ENCODE measurements around the gene AQP12B. TPM values are rescaled to one million over a fixed set of nuclear protein-coding genes. Genes with fewer than 3 reads are reported as not detected.
"Not testable (repeated sequence)": the region's sequence is repeated elsewhere in the genome, so short reads cannot be mapped to it uniquely, and the experiment has no call there.

Gene AQP12B
- total RNA-seq, 1 experiment from 2014 or later: not detected

DNA sequence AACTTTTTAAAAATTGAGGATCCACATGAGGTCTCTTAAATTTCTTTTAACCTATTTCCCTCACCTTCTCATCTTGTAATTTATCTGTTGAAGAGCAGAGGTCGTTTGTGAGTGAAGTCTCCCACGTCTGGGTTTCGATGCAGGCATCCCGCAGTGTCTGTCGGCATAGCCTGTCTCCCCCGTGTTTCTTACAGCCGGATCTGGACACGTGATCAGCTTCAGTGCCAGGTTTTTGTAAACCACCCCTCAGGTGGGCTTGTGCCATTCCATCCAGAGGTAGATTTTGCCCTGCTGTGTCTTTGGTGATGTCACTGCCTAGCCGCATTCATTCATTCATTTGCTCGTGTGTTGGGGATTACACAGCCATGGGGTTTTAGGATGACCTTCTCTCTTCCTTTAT is 25.1 kb upstream of the AQP12B start:
- Histone ChIP-seq H3K27me3 (no peaks in the 10 kb centered on the region), H3K36me3 (no peaks in the 10 kb centered on the region), H3K4me3 (no peak overlapping the region), H3K9me3 (no peaks in the 10 kb centered on the region)
- DNase-seq: no peak

DNA sequence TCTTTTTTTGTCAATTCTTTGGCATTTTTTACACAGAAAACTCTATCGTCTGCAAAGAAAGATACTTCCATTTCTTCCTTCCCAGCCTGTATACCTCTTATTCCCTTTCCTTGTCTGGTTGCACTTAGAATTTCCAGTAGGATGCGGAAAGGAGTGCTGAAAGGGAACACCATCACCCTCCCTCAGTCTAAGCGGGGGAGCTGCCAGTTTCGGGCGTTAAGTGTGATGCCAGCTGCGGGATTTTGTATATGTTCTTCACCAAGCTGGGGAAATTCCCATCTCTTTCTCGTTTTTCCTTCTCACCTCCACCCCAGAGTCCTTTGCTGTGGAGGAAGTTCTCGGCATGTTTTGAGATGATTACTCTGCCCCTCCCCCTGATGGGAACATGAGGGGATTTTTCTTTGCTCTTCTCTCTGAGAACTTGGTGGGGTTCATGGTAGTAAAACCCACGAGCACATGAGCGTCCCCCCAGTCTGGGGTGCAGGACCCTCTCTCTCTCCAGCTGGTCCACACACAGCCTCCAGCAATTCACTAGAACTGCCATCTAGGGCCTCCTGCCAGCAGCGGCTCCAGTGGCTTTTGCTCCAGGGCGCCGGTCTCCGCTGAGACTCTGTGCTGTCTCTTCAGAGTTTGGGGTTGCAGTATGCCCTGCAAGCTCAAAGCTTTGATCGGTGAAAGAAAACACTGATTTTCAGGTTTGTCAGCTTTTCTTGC is 24.5 kb upstream of the AQP12B start:
- no peaks in the 10 kb centered on the region for H3K36me3 ChIP-seq
- DNase-seq: no peak
- H3K27me3 ChIP-seq: no peaks in the 10 kb centered on the region
- no peaks in the 10 kb centered on the region for H3K9me3 ChIP-seq
- no peak overlapping the region for H3K4me3 ChIP-seq

DNA sequence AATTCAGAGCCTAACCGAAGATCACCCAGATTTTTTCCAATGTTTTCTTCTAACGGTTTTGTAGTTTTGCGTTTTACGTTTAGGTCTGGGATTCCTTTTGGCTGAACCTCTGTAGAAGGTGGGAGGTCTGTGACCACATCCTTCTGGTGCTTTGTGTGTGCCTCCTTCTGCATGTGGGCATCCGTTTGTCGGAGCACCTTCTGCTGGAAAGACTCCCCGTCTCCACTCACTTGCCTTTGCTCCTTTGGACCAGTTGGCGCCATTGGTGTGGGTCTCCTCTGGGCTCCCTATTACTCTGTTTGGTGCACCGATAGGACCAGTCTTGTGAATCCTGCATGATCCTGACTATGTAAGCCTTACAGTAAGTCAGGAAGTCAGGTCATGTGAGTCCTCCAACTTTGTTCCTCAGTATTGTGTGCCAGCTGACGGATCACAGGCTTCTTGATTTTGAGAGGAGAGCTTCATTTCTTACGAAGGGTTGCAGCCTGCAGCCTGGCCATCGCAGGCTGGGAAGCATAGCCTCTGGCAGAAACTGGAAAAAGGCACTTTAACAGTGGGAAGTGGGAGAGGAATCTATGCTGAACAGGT is 22.6 kb upstream of the AQP12B start:
- DNase-seq: no peak
- Histone ChIP-seq H3K4me3 (no peak overlapping the region), H3K36me3 (no peaks in the 10 kb centered on the region), H3K27me3 (no peaks in the 10 kb centered on the region), H3K9me3 (no peaks in the 10 kb centered on the region)

DNA sequence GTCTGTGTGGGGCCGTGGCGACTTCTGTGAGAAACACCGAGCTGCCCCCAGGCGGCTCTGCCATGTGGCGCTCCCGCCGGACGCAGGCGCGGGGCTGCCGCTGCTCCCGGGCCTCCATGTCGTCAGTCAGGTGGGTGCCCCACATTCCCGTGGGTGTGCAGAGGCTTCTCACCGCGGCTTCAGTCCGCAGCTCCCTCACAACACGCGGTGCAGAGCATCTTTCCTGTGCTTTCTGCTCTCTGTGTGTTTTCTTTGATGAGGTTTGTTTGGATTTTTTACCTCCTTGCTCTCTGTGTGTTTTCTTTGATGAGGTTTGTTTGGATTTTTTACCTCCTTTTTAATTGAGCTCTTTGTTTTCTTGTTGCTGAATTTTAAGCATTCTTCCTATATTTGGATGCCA is 22.0 kb upstream of the AQP12B start:
- DNase-seq: no peak
- H3K36me3 ChIP-seq: no peaks in the 10 kb centered on the region
- no peaks in the 10 kb centered on the region for H3K27me3 ChIP-seq
- H3K4me3 ChIP-seq: no peak overlapping the region
- H3K9me3 ChIP-seq: no peaks in the 10 kb centered on the region

DNA sequence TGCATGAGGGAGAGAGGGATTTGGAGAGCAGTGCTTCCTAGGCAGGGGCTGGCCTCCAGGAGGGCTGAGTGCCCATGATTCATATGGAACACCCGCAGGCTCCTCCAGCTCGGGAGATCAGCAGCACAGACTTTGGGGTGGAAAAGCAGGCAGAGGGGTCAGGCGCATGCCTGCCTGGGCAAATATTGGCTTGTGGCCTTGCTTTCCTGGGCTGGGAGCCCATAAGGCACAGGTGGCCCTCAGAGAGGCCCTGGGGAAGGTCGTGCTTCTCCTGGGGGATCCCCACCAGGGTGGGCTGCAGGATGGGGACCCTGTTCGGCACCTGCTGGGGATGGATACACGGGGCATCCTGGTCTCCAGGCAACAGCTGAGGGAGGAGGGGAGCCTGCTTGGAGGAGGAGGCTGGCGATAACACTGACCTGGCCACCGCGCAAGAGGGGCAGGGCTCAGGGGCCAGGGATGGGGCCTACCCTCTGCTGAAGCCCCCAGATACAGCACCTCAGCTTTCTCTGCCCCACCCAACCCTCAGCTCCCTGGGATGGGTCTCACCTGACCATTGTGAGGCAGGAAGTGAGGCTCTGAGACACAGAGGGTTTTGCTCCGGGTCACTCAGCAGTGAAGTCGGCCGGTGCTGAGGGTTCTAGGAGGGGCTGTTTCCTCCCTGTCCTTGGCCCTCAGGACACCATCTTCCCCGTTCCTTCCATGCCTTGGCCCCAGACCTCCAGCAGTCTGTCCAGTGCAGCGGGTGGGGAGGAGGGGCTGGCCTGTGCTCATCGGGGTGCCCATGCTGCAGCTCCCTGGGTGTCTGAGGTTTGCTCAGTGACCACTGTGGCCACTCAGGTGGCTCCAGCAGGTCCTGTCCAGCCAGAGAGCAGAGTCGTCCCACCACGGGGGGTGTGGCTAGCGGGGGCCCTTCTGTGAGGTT is 21.0 kb upstream of the AQP12B start:
- no peaks in the 10 kb centered on the region for H3K9me3 ChIP-seq
- H3K36me3 ChIP-seq: no peaks in the 10 kb centered on the region
- DNase-seq: peak; percentile 24
- no peaks in the 10 kb centered on the region for H3K27me3 ChIP-seq
- H3K4me3 ChIP-seq: no peak overlapping the region

DNA sequence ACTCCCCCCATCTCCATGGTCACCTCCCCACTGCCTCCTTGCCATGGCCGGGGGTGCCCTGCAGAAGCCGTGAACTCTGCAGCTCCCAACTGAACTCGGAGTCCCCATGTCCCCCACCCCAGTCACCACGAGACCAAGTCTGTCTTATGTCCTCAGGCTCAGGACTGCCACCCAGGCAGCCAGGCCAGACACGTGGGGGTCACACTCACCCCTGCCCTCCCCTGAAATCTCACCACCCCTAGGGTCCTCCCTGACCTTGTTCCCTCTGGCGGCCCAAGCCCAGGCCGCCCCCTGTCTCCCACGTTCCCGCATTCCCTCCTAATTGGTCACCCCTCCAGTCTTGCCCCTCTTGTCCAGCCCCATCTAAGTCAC is 19.9 kb upstream of the AQP12B start:
- H3K4me3 ChIP-seq: no peak overlapping the region
- no peak for DNase-seq
- H3K36me3 ChIP-seq: no peaks in the 10 kb centered on the region
- H3K9me3 ChIP-seq: no peaks in the 10 kb centered on the region
- no peaks in the 10 kb centered on the region for H3K27me3 ChIP-seq

DNA sequence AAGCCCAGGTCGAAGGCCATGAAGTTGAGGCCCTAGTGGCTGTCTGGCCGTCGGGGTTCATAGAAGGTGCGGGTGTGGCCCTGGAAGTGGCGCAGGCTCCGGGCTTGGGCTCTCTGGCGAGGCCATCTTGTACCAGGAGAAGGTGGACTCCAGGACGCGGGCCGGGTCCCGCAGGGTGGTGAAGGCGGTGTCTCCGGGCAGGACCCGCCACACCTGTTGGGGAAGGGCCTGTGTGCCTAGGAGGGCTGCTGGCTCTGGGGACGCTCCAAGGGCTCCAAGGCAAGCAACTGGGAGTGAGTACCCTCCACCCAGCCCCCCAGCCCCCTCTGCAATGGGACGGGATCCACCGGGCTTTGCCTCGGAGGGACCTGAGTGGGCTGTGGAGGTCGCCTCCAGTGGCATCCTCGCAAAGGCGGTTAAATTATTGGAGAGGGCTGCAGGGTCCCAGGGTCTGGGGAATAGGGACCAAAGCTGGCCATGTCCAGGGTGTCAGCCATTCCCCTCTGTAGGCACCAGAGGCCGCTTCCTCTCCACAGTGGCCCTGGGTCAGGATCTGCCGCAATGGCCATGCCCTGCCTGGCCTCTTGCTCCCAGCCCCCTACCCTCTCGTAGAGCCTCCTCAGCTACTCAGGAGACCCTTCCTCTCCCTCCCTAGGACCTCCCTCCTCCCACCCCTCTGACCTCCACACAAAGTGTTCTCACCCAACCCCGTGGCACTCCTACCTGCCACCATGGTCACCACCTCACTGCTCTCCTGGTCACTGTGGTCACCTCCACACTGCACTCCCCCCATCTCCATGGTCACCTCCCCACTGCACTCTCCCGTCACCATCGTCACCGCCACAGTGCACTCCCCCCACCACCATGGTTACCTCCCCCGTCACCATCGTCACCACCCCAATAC is 19.3 kb upstream of the AQP12B start:
- Histone ChIP-seq H3K27me3 (no peaks in the 10 kb centered on the region), H3K4me3 (no peak overlapping the region), H3K36me3 (no peaks in the 10 kb centered on the region), H3K9me3 (no peaks in the 10 kb centered on the region)
- no peak for DNase-seq

DNA sequence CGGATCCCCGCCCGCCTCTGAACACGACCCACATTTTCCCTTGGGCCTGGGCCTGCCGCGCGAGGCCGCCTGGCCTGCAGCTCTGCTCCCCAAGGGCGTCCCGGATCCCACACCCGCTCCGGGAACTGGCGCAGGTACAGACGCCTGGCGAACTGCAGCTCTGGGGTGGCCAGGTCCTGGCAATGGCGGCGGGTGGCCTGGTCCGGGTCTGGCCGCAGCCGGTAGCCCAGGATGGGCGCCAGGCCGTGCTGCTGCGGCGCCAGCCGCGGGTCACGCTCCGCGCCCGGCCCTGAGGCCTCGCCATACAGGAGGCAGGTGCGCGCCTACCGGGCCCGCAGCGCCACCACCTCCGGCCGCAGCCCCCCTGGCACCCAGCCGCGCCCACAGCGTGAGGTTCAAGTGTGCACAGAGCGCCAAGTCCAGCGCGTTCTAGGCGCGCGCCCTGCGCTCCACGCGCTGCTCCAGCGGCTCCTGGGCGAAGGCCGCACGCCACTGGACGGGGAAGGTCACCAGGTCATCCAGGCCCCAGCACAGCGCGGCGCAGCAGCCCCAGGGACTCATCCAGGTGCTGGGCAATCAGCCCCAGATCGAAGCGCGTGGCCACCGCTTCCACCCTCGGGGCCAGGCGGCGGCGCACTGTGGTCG is 18.5 kb upstream of the AQP12B start:
- no peak for DNase-seq
- Histone ChIP-seq H3K36me3 (no peaks in the 10 kb centered on the region), H3K4me3 (no peak overlapping the region), H3K9me3 (no peaks in the 10 kb centered on the region), H3K27me3 (no peaks in the 10 kb centered on the region)

DNA sequence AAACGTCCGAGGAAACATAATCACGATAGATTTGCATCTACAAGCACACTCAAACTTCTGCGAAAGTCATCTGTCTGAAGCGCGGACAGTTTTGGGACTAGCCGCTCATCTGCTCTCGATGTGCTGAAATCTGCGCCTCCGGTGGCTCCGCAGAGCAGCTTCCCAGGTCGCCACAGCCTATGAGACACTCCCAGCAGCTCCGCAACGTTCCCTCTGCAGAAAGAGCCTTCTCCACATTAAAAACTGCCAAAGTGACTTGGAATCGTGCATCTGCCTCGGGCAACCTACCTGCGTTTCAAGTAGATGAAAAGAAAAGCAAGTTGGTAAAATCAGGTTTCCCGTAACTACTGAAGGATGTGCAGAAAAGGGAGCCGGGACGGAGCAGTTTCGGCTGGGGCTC is 17.9 kb upstream of the AQP12B start:
- not testable (repeated sequence) for H3K9me3 ChIP-seq, H3K4me3 ChIP-seq, H3K27me3 ChIP-seq, DNase-seq, H3K36me3 ChIP-seq

DNA sequence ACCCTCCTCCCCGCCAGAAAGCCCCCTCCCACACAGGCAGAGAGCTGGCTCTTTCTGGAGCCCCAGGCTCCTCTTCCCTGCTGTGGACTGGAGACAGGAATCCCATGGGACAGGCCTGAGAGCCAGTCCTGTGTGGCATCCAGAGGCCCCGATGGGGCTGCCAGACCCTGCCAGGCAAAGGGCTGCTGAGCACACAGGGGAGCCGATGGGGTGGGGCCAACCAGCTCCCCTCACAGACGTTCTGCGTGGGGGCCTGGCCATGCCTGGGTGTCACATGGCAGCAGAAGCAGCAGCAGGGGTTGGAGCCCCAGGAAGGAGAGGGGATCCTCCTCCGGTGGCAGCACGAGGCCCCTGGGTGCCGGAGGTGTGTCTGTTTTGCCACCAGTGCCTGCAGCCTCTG is 17.1 kb upstream of the AQP12B start:
- DNase-seq, H3K9me3 ChIP-seq, H3K4me3 ChIP-seq, H3K27me3 ChIP-seq, H3K36me3 ChIP-seq: not testable (repeated sequence)

DNA sequence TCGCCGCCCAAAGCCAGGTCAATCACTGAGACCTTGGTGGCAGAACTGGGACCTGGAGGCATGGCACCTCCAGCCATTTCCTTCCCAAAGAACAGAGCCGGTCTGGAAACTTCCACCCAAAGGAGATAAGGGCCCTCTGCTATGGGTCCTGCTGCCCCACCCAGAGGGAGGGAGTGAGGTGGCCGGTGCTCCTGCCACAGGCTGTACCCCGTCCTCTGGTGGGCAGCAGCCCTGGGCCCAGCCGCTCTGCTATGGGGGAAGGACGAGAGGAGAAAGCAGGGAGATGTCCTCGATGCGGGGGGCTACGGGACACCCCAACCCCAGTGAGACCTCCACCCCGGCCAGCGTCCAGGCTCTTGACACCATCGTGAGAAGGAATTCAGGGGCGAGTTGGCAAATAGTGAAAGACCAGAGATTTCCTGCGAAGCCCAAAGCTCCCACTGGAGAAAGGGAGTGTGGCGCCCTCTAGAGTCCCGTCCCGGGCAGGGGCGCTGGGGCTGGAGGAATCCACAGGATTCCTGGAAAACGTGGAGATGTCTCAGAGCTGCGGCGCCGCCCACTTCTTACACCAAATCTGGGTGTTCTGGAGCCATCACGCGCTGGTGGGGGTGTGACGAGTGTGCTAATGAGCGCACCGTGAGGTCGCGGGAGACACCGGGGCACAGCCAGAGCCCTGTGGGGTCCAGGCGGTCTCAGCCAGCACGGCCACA is 16.3 kb upstream of the AQP12B start:
- H3K9me3 ChIP-seq, H3K36me3 ChIP-seq: not testable (repeated sequence)

DNA sequence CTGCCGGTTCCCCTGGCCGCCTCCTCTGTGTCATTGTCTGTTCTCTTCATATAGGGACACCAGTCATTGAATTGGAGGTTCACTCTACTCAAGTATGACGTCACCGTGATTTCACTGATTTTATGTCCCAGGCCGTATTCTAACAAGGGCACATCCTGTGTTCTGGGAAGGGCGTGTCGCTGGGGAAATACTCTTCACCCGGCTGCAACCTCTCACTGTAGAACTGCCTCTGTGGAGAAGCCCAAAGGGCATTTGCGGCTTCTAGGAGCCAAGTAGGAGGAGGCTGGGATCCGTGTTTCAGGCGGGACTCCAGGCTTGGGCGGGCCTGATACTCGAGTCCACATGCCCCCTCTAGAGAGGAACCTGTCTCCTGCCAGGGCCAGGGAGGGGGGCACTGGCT is 13.8 kb upstream of the AQP12B start:
- H3K4me3 ChIP-seq, H3K9me3 ChIP-seq, H3K36me3 ChIP-seq, DNase-seq, H3K27me3 ChIP-seq: not testable (repeated sequence)

More for the DNA sequence above, 16.3 kb upstream of the AQP12B start:
- H3K27me3 ChIP-seq, H3K4me3 ChIP-seq, DNase-seq: not testable (repeated sequence)

DNA sequence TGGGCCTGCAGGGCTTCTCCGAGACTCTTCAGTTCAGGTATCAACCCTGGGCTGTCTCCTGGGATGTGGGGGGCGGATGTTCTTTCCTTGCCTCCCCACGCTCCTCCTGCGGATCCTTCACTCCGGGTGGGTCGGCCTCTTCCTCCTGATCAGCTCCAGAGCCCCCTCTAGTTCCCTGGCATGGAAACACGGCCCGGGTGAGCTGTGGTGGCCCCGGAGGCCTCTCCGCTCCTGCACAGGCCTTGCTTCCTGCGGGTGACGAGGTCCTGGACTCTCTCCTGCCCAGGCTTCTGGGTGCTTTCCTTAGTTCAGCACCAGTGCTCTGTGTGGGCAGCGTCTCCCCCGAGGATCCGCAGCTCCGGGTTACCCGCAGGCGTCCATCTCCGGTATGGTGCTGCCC is 12.9 kb upstream of the AQP12B start:
- not testable (repeated sequence) for DNase-seq, H3K9me3 ChIP-seq, H3K36me3 ChIP-seq, H3K4me3 ChIP-seq, H3K27me3 ChIP-seq

DNA sequence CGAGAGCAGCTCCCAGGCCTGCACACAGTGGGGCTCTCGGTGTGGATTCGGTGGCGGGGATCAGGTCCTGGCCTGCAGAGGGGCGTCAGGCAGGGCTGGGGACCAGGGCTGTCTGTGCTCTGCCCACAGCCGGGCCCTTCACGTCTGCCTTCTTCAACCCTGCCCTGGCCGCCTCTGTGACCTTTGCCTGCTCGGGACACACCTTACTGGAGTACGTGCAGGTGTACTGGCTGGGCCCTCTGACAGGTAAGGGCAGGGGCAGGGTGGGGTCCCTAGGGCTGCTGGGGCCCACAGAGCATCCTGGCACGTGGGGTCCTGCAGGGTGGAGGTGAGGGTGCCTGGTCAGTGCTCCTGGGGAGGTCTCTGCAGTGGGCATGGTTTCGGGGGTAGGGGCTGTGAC is 11.6 kb upstream of the AQP12B start:
- H3K9me3 ChIP-seq, H3K4me3 ChIP-seq, H3K36me3 ChIP-seq, DNase-seq, H3K27me3 ChIP-seq: not testable (repeated sequence)

DNA sequence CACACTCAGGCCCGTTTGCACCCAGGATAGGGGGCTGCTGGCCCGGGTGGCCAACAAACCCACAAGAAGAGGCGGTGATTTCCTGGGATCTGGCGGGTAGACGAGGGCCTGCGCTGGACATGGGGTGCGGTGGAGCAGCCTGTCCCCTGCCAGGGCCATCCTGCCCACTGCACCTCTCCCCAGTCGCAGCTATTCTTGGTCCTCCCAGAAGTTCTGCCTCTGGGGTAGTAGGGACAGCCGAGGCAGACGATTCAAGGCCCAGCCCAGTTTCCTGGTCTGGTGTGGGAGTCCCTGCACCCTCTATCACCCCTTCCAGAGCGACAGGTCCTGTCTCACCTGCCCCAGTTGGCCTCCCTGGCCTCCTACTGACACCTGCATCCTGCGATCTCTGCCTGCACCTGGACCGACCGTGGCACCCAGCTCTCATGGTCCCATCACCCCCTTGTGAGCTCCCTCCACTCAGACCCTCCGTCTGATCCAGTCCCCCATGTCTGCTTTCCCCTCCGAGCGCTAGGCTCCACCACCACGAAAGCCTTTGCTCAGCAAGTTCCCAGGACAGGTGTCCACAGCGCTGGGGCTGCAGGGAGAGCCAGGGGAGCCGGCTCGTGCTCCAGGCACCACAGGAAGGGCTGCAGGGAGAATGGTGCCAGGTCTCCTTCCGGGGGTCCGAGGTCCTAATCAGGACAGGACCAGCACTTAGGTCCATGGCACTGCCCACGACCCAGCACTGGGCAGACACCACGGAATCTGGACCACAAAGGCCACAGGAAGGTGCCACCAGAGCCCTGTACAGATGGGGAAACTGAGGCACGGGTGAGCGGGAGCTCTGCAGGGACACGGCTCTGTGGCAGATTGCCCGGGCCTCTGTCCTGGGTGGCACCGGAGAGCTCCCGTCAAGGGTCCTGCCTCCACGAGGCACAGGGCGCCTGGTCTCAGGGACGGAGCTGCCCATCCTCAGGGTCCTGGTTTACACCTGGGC is 10.2 kb upstream of the AQP12B start:
- not testable (repeated sequence) for H3K4me3 ChIP-seq, H3K9me3 ChIP-seq, DNase-seq, H3K36me3 ChIP-seq, H3K27me3 ChIP-seq
